ENCODE results near the gene KLHL24.

GRCh38 chr3:183688874-183689273 is 53.5 kb downstream of the KLHL24 start:
- TF ChIP-seq, protein P1, sequence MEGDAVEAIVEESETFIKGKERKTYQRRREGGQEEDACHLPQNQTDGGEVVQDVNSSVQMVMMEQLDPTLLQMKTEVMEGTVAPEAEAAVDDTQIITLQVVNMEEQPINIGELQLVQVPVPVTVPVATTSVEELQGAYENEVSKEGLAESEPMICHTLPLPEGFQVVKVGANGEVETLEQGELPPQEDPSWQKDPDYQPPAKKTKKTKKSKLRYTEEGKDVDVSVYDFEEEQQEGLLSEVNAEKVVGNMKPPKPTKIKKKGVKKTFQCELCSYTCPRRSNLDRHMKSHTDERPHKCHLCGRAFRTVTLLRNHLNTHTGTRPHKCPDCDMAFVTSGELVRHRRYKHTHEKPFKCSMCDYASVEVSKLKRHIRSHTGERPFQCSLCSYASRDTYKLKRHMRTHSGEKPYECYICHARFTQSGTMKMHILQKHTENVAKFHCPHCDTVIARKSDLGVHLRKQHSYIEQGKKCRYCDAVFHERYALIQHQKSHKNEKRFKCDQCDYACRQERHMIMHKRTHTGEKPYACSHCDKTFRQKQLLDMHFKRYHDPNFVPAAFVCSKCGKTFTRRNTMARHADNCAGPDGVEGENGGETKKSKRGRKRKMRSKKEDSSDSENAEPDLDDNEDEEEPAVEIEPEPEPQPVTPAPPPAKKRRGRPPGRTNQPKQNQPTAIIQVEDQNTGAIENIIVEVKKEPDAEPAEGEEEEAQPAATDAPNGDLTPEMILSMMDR (IDR thresholded peaks at IDR 0.05; ENCODE audit: low read length) = no peak
- no peak for TF ChIP-seq EZH2 (IDR thresholded peaks at IDR 0.05; ENCODE audit: borderline replicate concordance, low read length)
